Transverse colon (tissue), 4 donors: Measurements from ENCODE around the gene AMOTL1. TPM values are rescaled to one million over a fixed set of nuclear protein-coding genes. Genes with fewer than 3 reads are reported as not detected.

Source experiments
- DNase-seq: peaks from one replicate; pipeline ENCODE4 v3.0.0-alpha.2; 2019
- H3K27ac ChIP-seq, 4 donors: fragments of 200-600 bp; sonication (generic); 2 replicates each; pipeline ENCODE4 v1.5.1; 2016 to 2018; ENCODE audit warnings: inconsistent platforms in 4 of 4
- H3K27me3 ChIP-seq: fragments of 200-600 bp; sonication (generic); 2 replicates; pipeline ENCODE4 v1.5.1; 2017; ENCODE audit warnings: inconsistent platforms
- H3K36me3 ChIP-seq, 4 donors: fragments of 200-600 bp; sonication (generic); 2 replicates each; pipeline ENCODE4 v1.5.1; 2017 to 2019; ENCODE audit warnings: inconsistent platforms in 4 of 4
- H3K4me1 ChIP-seq, 4 donors: fragments of 200-600 bp; sonication (generic); 2 replicates each; pipeline ENCODE4 v1.5.1; 2017 to 2020; ENCODE audit warnings: inconsistent platforms in 4 of 4
- H3K4me3 ChIP-seq, 4 donors: fragments of 200-600 bp; sonication (generic); 1 replicate in 1 of 4; 2 replicates in 3 of 4; pipeline versions ENCODE4 v1.5.1 to v1.6.1; 2017 to 2019; ENCODE audit warnings: inconsistent platforms in 4 of 4
- H3K9me3 ChIP-seq, 2 donors: fragments of 200-600 bp; sonication (generic); 2 replicates each; pipeline ENCODE4 v1.5.1; 2017 to 2019; ENCODE audit warnings: inconsistent platforms in 2 of 2
- CTCF ChIP-seq, 5 experiments: fragments of 200-600 bp in 3 of 5; fragments of 450-650 bp in 2 of 5; sonication (generic) in 3 of 5; IDR thresholded peaks; 1 replicate in 2 of 5; 2 replicates in 3 of 5; pipeline ENCODE4 v1.5.1; 2016 to 2017; ENCODE audit warnings: antibody characterized with exemption in 5 of 5, inconsistent platforms in 3 of 5, mild to moderate bottlenecking in 2 of 5, moderate library complexity in 1 of 5
- EP300 ChIP-seq: sonication (generic); formaldehyde crosslinking; IDR thresholded peaks from one replicate; pipeline ENCODE4 v1.6.1; 2017; ENCODE audit warnings: antibody characterized with exemption, low read depth
- POLR2A ChIP-seq: fragments of 450-650 bp; IDR thresholded peaks from one replicate; pipeline ENCODE4 v1.6.1; 2016; ENCODE audit warnings: antibody characterized with exemption, mild to moderate bottlenecking, moderate library complexity
- POLR2AphosphoS5 ChIP-seq, 3 donors: sonication (generic); formaldehyde crosslinking; IDR thresholded peaks; one replicate each; pipeline ENCODE4 v1.6.1; 2016; ENCODE audit warnings: antibody characterized with exemption in 3 of 3
- WGBS, 2 donors: methylation state at CpG; one replicate each; pipeline ENCODE4 v1.1.5; 2018; ENCODE audit warnings: low coverage in 1 of 2; 5-methylcytosine and 5-hydroxymethylcytosine counted together
- in situ Hi-C, 4 donors: fragments of 200-750 bp; cut with MboI; loops; one replicate each; pipeline versions ENCODE4 v1.15.0 to v1.15.1; 2017; ENCODE audit warnings: low sequenced_read_pairs in 3 of 4, low pct_ligation_motif_present in 1 of 4, low pct_unique_long_range_greater_than_20kb in 1 of 4
- intact Hi-C: fragments of 100-400 bp; cut with DNase I; formaldehyde crosslinking; loops from one replicate; pipeline ENCODE4 v1.15.1; 2023; ENCODE audit warnings: low total_unique reads
- total RNA-seq, 4 donors: library from RNA; depleted of rRNA; stranded (reverse); fragments of >200 nt; gene quantifications; one replicate each; pipeline ENCODE4 v1.1.0, GENCODE V29; 2016

Gene AMOTL1
- total RNA-seq, 4 donors from 2014 or later, result 14.3 to 23.9 (median 16.8) TPM

- H3K27me3 ChIP-seq, result peaks cover 21% of the 10 kb centered on the region
- intact Hi-C loops (no loop called here), in situ Hi-C loops (no loop called here)
- H3K27ac ChIP-seq, result no peak overlapping the region
- no peaks in the 10 kb centered on the region for H3K9me3 ChIP-seq
- no peaks in the 10 kb centered on the region for H3K36me3 ChIP-seq
- DNase-seq, result no peak
- WGBS, 2 donors, result 89 to 100% methylated on average over 2 to 4 of the region's 4 CpGs
- TF ChIP-seq EP300 (no peak), POLR2A (no peak), POLR2AphosphoS5 (IDR thresholded peaks at IDR 0.05) (no peak), CTCF (IDR thresholded peaks at IDR 0.05) (no peak)
- H3K4me3 ChIP-seq, result no peak overlapping the region
- H3K4me1 ChIP-seq, result peaks cover 0 to 22% (median 2%) of the 10 kb centered on the region in 4 donors
These were observed 18.8 kb upstream of the AMOTL1 start for GRCh38 chr11:94749369-94749768.

GRCh38 chr11:94750319-94751217 is 17.6 kb upstream of the AMOTL1 start:
- no peaks in the 10 kb centered on the region for H3K9me3 ChIP-seq
- H3K27ac ChIP-seq, result peak overlapping the region in 2 of 4 donors; percentile 20 to 35
- in situ Hi-C loops (no loop called here), intact Hi-C loops (no loop called here)
- DNase-seq, result no peak
- WGBS, 2 donors, result 15 to 65% methylated on average over 2 to 10 of the region's 10 CpGs
- no peak overlapping the region for H3K4me3 ChIP-seq
- H3K36me3 ChIP-seq, result no peaks in the 10 kb centered on the region
- TF ChIP-seq POLR2A (no peak), POLR2AphosphoS5 (IDR thresholded peaks at IDR 0.05) (no peak), EP300 (no peak), CTCF (IDR thresholded peaks at IDR 0.05) (no peak)
- peaks cover 0 to 22% (median 2%) of the 10 kb centered on the region in 4 donors for H3K4me1 ChIP-seq
- H3K27me3 ChIP-seq, result peaks cover 14% of the 10 kb centered on the region

- H3K36me3 ChIP-seq, result no peaks in the 10 kb centered on the region
- peak overlapping the region in 2 of 4 donors; percentile 20 to 35 for H3K27ac ChIP-seq
- WGBS, 2 donors, result 82% methylated on average over 5 of the region's 5 CpGs
- intact Hi-C loops (no loop called here), in situ Hi-C loops (no loop called here)
- H3K4me1 ChIP-seq, result peaks cover 0 to 22% (median 2%) of the 10 kb centered on the region in 4 donors
- no peak for TF ChIP-seq POLR2A
- no peak for TF ChIP-seq POLR2AphosphoS5 (IDR thresholded peaks at IDR 0.05)
- TF ChIP-seq CTCF (IDR thresholded peaks at IDR 0.05), result no peak
- TF ChIP-seq EP300, result no peak
- H3K4me3 ChIP-seq, result no peak overlapping the region
- H3K9me3 ChIP-seq, result no peaks in the 10 kb centered on the region
- peaks cover 9% of the 10 kb centered on the region for H3K27me3 ChIP-seq
- no peak for DNase-seq
These were observed 16.9 kb upstream of the AMOTL1 start for GRCh38 chr11:94751218-94751609.

GRCh38 chr11:94751786-94752185 is 16.4 kb upstream of the AMOTL1 start:
- WGBS, 2 donors, result 56 to 58% methylated on average over 5 of the region's 5 CpGs
- intact Hi-C loops, result no loop called here
- DNase-seq, result no peak
- no peak overlapping the region for H3K4me3 ChIP-seq
- H3K36me3 ChIP-seq, result no peaks in the 10 kb centered on the region
- peak overlapping the region in 3 of 4 donors; percentile 3 to 62 (median 4) for H3K27ac ChIP-seq
- H3K4me1 ChIP-seq, result peaks cover 0 to 22% (median 2%) of the 10 kb centered on the region in 4 donors
- peaks cover 6% of the 10 kb centered on the region for H3K27me3 ChIP-seq
- in situ Hi-C loops, result no loop called here
- H3K9me3 ChIP-seq, result no peaks in the 10 kb centered on the region
- no peak for TF ChIP-seq POLR2AphosphoS5 (IDR thresholded peaks at IDR 0.05)
- no peak for TF ChIP-seq POLR2A
- no peak for TF ChIP-seq CTCF (IDR thresholded peaks at IDR 0.05)
- no peak for TF ChIP-seq EP300
